ENCODE measurements around the gene ZNF497. TPM values are rescaled to one million over a fixed set of nuclear protein-coding genes. Genes with fewer than 3 reads are reported as not detected.

The ZNF497 gene
- total and polyA plus RNA-seq, 12 donors: 0.14 to 0.73 (median 0.30) TPM; not detected in 1

DNA sequence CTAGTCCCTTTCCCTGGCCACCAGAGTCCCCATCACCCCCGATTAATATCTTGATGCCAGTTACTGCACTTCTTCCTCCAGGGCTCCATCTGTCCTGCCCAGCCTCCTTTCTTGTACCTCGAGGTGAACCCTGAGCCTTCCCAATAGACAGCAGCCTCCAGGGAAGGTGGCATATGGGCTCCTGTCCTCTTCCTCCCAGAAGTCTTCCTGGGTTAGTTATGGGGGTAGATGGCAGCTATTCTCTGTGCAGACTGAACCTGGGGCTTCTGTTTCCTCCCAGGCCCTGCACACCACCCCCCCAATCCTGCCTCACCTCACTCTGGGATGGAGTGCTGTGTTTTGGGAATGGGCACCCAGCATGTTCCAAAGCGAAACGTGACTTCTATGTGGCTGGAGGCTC lies 35.5 kb upstream of the ZNF497 start:
- intact Hi-C loops (cut with DNase I): no loop called here
- no peak for TF ChIP-seq CTCF (IDR thresholded peaks at IDR 0.05)
- 86% methylated on average over 4 of the region's 4 CpGs for WGBS, 2 donors

GRCh38 chr19:58397533-58398037 lies 35.0 kb upstream of the ZNF497 start:
- peaks cover 8 to 27% (median 13%) of the 10 kb centered on the region in 9 donors for H3K4me1 ChIP-seq
- TF ChIP-seq CTCF (IDR thresholded peaks at IDR 0.05): no peak
- no peaks in the 10 kb centered on the region for H3K9me3 ChIP-seq
- peaks cover 0 to 31% (median 23%) of the 10 kb centered on the region in 7 donors for H3K27me3 ChIP-seq
- H3K4me3 ChIP-seq: no peak overlapping the region
- 63 to 67% methylated on average over 7 of the region's 7 CpGs for WGBS, 2 donors
- no peak for DNase-seq
- ATAC-seq: no peak
- H3K27ac ChIP-seq: no peak overlapping the region
- peaks cover 0 to 29% (median 24%) of the 10 kb centered on the region in 9 donors for H3K36me3 ChIP-seq
- intact Hi-C loops (cut with DNase I): no loop called here

More for the DNA sequence above, 35.5 kb upstream of the ZNF497 start:
- no peak for ATAC-seq
- no peaks in the 10 kb centered on the region for H3K9me3 ChIP-seq
- no peak for DNase-seq
- peaks cover 0 to 24% (median 21%) of the 10 kb centered on the region in 9 donors for H3K36me3 ChIP-seq
- H3K4me1 ChIP-seq: peaks cover 8 to 27% (median 13%) of the 10 kb centered on the region in 9 donors
- no peak overlapping the region for H3K27ac ChIP-seq
- no peak overlapping the region for H3K4me3 ChIP-seq
- peaks cover 0 to 31% (median 23%) of the 10 kb centered on the region in 7 donors for H3K27me3 ChIP-seq

DNA sequence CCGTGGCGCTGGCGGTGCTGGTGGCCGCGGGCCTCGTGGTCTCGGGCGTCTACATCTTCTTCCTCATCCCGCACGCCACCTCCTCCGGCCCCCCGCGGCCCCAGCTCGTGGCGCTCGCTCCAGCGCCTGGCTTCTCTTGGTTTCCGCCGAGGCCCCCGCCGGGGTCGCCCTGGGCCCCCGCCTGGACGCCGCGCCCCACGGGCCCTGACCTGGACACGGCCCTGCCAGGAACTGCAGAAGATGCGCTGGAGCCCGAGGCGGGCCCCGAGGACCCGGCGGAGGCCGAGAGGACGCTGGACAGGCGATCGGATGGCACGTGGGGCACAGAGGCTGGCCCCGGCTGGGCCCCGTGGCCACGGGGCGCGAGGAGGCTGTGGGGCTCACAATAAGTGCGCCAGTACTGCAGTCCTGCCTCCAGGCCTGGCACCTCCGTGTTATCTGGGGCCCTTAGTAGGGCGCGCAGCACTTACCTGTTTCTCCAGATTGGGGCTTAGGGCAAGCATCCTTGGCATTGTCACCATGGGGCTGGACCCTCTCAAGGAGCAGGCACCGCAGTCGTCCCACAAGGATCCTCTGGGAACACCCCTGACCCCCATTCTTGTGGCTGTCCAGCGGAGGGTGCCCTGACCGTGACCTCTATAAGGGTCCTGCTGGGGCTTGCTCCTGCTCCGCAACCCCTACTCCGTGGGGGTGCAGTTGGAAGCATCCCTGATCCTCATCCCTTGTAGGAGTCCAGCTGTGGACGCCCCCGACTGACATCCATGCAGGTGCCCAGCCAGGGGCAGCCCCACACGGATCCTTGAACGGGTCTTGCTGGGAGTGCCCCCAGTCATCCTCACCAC lies 34.4 kb upstream of the ZNF497 start:
- peaks cover 8 to 25% (median 13%) of the 10 kb centered on the region in 9 donors for H3K4me1 ChIP-seq
- intact Hi-C loops (cut with DNase I): no loop called here
- no peak overlapping the region for H3K27ac ChIP-seq
- WGBS, 2 donors: 28 to 29% methylated on average over 47 to 58 of the region's 58 CpGs
- DNase-seq (no peak), ATAC-seq (no peak)
- H3K4me3 ChIP-seq: peak overlapping the region in 1 of 10 donors; percentile 36
- H3K27me3 ChIP-seq: peaks cover 0 to 31% (median 23%) of the 10 kb centered on the region in 7 donors
- TF ChIP-seq CTCF (IDR thresholded peaks at IDR 0.05): no peak
- H3K9me3 ChIP-seq: no peaks in the 10 kb centered on the region
- H3K36me3 ChIP-seq: peaks cover 0 to 35% (median 24%) of the 10 kb centered on the region in 9 donors

GRCh38 chr19:58395979-58396627 lies 33.6 kb upstream of the ZNF497 start:
- WGBS, 2 donors: 2 to 3% methylated on average over 33 to 75 of the region's 75 CpGs
- Histone ChIP-seq H3K27me3 (peaks cover 0 to 31% (median 23%) of the 10 kb centered on the region in 7 donors), H3K4me1 (peaks cover 7 to 18% (median 11%) of the 10 kb centered on the region in 9 donors), H3K27ac (peak overlapping the region in 1 of 10 donors; percentile 52), H3K4me3 (peak overlapping the region in 2 of 10 donors; percentile 10 to 51), H3K36me3 (peaks cover 0 to 43% (median 31%) of the 10 kb centered on the region in 9 donors), H3K9me3 (no peaks in the 10 kb centered on the region)
- no peak for ATAC-seq
- intact Hi-C loops (cut with DNase I): no loop called here
- DNase-seq: no peak
- TF ChIP-seq CTCF (IDR thresholded peaks at IDR 0.05): no peak

Data from heart right ventricle (tissue), 16 donors.